ENCODE results near the gene BMPER. TPM values are rescaled to one million over a fixed set of nuclear protein-coding genes. Genes with fewer than 3 reads are reported as not detected.

The BMPER gene
- total RNA-seq, 1 donor from 2014 or later: 7.4 TPM

DNA sequence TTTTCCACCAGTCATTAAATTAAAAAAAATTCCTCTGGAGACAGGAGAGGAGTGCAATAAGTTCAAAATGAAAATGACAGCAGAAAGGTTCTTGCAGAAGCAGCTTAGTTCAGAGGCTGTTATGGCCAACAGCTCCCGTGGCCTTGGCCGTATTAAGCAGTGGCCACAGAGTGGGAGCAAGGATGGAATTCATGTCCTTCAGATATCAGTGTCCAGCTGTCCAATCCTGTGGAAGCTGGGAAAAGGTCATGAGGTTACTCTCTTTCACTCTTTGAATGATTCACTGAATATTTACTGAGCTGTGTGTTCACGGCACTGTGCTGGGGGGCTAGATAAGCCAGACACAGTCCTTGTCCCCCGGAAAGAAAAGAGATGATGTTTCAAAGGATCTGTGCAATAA is 231.8 kb downstream of the BMPER start:
- no peak for ATAC-seq
- TF ChIP-seq, protein P1, sequence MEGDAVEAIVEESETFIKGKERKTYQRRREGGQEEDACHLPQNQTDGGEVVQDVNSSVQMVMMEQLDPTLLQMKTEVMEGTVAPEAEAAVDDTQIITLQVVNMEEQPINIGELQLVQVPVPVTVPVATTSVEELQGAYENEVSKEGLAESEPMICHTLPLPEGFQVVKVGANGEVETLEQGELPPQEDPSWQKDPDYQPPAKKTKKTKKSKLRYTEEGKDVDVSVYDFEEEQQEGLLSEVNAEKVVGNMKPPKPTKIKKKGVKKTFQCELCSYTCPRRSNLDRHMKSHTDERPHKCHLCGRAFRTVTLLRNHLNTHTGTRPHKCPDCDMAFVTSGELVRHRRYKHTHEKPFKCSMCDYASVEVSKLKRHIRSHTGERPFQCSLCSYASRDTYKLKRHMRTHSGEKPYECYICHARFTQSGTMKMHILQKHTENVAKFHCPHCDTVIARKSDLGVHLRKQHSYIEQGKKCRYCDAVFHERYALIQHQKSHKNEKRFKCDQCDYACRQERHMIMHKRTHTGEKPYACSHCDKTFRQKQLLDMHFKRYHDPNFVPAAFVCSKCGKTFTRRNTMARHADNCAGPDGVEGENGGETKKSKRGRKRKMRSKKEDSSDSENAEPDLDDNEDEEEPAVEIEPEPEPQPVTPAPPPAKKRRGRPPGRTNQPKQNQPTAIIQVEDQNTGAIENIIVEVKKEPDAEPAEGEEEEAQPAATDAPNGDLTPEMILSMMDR (IDR thresholded peaks at IDR 0.05): no peak
- intact Hi-C loops (cut with DNase I): no loop called here
- no peak overlapping the region for H3K27ac ChIP-seq
- DNase-seq: no peak
- no peaks in the 10 kb centered on the region for H3K36me3 ChIP-seq
- H3K9me3 ChIP-seq: no peaks in the 10 kb centered on the region
- H3K4me1 ChIP-seq: no peaks in the 10 kb centered on the region
- H3K4me3 ChIP-seq: no peak overlapping the region
- H3K27me3 ChIP-seq (ENCODE audit: low read depth): no peaks in the 10 kb centered on the region

GRCh38 chr7:34138483-34138882 is 233.1 kb downstream of the BMPER start:
- Histone ChIP-seq H3K9me3 (no peaks in the 10 kb centered on the region), H3K27me3 (ENCODE audit: low read depth) (no peaks in the 10 kb centered on the region), H3K27ac (no peak overlapping the region), H3K4me1 (no peaks in the 10 kb centered on the region), H3K4me3 (no peak overlapping the region), H3K36me3 (no peaks in the 10 kb centered on the region)
- no peak for DNase-seq
- intact Hi-C loops (cut with DNase I): no loop called here
- TF ChIP-seq, protein P1 (IDR thresholded peaks at IDR 0.05): no peak
- ATAC-seq: no peak

DNA sequence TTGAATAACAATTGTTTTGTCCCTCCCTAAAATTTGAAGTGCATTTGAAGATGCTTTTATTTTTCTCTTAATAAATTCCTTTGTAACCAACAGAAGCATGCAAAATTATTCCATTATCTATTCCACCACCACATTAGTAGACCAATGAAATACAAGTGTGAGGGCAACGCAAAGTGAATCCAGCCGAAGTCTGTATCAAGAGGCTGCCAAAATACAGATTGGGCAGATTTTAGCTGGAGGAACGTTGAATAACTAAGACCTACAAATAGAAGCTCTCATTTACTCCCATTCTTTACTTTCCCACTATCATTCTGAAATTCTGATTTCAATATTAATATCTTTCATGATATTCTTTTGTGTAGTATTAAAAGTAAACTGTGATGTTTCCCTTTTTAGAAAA is 233.7 kb downstream of the BMPER start:
- ATAC-seq: no peak
- intact Hi-C loops (cut with DNase I): no loop called here
- Histone ChIP-seq H3K4me1 (no peaks in the 10 kb centered on the region), H3K27me3 (ENCODE audit: low read depth) (no peaks in the 10 kb centered on the region), H3K4me3 (no peak overlapping the region), H3K36me3 (no peaks in the 10 kb centered on the region), H3K27ac (no peak overlapping the region), H3K9me3 (no peaks in the 10 kb centered on the region)
- no peak for DNase-seq
- TF ChIP-seq, protein P1 (IDR thresholded peaks at IDR 0.05): no peak

- Histone ChIP-seq H3K4me3 (no peak overlapping the region), H3K27ac (no peak overlapping the region), H3K9me3 (no peaks in the 10 kb centered on the region), H3K4me1 (no peaks in the 10 kb centered on the region), H3K27me3 (ENCODE audit: low read depth) (no peaks in the 10 kb centered on the region), H3K36me3 (no peaks in the 10 kb centered on the region)
- no peak for ATAC-seq
- intact Hi-C loops (cut with DNase I): no loop called here
- TF ChIP-seq, protein P1 (IDR thresholded peaks at IDR 0.05): no peak
- no peak for DNase-seq
Observed at GRCh38 chr7:34140066-34140465, 234.7 kb downstream of the BMPER start.

- H3K36me3 ChIP-seq: no peaks in the 10 kb centered on the region
- no peak for ATAC-seq
- no peaks in the 10 kb centered on the region for H3K4me1 ChIP-seq
- no peaks in the 10 kb centered on the region for H3K9me3 ChIP-seq
- TF ChIP-seq, protein P1 (IDR thresholded peaks at IDR 0.05): no peak
- DNase-seq: no peak
- intact Hi-C loops (cut with DNase I): no loop called here
- H3K27me3 ChIP-seq (ENCODE audit: low read depth): no peaks in the 10 kb centered on the region
- no peak overlapping the region for H3K27ac ChIP-seq
- no peak overlapping the region for H3K4me3 ChIP-seq
Observed at GRCh38 chr7:34143402-34143801, 238.1 kb downstream of the BMPER start.

GRCh38 chr7:34145603-34146002 is 240.3 kb downstream of the BMPER start:
- Histone ChIP-seq H3K27ac (no peak overlapping the region), H3K27me3 (ENCODE audit: low read depth) (no peaks in the 10 kb centered on the region), H3K9me3 (no peaks in the 10 kb centered on the region), H3K4me1 (no peaks in the 10 kb centered on the region), H3K4me3 (no peak overlapping the region), H3K36me3 (no peaks in the 10 kb centered on the region)
- TF ChIP-seq, protein P1 (IDR thresholded peaks at IDR 0.05): no peak
- no peak for DNase-seq
- ATAC-seq: no peak
- intact Hi-C loops (cut with DNase I): no loop called here

Measured in lower lobe of right lung (tissue), 2 donors.